22Rv1 (cell line): ENCODE measurements around the gene HEMK1.

ENCODE experiments used
- H3K27ac ChIP-seq: fragments of 450-650 bp; 2 replicates; pipeline ENCODE4 v1.5.1; 2017
- ZFX ChIP-seq: fragments of 450-650 bp; IDR thresholded peaks from 2 replicates; pipeline ENCODE4 v1.6.1; 2017; ENCODE audit warnings: antibody characterized with exemption, borderline replicate concordance
- TF ChIP-seq, protein P1 (sequence below): fragments of 450-650 bp; IDR thresholded peaks from 2 replicates; pipeline ENCODE4 v1.5.1; 2017; ENCODE audit warnings: mild to moderate bottlenecking

The HEMK1 gene

DNA sequence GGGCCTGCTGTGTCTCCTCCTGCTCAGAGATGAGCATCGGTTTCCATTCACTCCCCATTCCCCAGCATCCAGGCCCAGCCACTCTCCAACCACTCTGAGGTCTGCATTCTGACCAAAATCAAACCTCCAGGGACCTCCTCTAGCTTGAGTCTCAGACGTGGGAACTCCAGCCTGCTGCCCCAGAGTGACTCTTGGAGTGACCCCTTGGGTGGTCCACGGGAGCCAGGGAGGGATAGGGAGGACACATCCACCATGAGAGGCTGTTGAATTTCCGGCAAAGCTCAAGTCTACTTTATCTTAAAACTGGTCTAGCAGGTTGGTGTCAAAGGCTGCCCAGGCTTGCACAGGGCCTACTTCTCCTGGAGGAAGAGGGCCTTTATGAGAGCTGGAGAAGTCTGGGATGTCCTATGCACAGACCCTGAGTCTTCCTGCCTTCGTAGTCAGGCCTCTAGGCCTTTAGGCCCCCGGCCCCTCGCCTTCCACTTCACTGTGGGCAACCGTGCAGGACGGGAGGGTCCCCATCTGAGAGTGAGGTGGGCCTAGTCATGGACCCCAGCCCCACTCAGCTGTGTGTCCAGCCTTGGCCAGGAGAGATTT is 33.4 kb downstream of the HEMK1 start:
- TF ChIP-seq, protein P1, sequence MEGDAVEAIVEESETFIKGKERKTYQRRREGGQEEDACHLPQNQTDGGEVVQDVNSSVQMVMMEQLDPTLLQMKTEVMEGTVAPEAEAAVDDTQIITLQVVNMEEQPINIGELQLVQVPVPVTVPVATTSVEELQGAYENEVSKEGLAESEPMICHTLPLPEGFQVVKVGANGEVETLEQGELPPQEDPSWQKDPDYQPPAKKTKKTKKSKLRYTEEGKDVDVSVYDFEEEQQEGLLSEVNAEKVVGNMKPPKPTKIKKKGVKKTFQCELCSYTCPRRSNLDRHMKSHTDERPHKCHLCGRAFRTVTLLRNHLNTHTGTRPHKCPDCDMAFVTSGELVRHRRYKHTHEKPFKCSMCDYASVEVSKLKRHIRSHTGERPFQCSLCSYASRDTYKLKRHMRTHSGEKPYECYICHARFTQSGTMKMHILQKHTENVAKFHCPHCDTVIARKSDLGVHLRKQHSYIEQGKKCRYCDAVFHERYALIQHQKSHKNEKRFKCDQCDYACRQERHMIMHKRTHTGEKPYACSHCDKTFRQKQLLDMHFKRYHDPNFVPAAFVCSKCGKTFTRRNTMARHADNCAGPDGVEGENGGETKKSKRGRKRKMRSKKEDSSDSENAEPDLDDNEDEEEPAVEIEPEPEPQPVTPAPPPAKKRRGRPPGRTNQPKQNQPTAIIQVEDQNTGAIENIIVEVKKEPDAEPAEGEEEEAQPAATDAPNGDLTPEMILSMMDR = no peak
- no peak for TF ChIP-seq ZFX
- peak overlapping the region; percentile 99 for H3K27ac ChIP-seq

DNA sequence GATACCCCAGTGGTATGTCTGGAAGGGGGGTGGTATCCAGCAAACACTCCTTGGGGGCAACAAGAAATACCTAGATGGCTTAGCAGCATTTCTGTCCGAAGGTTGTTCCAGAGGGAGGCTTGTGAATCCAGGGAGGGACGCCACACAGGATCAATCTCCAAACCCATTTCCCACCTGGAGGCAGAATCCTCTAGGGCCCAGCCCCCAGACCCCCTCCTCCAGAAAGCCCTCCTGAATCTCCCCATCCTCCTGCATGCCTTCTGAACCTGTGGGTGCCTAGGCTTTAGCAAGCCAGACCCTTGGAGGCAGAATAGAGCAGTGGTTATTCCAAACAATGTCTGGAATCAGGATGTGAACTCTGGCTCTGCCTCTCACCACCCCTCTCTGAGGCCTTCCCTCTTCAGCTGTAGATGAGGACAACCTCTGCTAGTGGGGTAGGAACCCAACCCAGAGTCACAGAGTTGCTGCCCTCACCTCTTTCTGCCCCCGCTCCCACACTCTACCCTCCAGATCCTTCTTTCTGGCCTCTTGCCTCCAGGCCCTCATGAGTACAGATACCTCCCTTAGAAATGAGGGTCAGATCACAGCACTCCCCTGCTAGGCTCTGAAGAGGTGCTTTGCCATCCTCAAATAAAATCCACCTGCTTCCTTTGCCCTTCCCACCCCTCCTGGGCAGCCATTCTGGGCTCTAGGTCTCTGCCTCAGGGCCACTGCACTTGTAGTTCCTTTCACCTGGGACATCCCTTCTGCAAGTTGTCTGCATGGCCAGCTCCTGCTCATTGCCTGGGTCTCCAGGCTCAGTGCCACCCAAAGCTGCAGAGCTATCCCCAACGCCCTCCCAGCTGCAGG is 34.2 kb downstream of the HEMK1 start:
- TF ChIP-seq, protein P1 = no peak
- TF ChIP-seq ZFX = no peak
- peak overlapping the region; percentile 99 for H3K27ac ChIP-seq

DNA sequence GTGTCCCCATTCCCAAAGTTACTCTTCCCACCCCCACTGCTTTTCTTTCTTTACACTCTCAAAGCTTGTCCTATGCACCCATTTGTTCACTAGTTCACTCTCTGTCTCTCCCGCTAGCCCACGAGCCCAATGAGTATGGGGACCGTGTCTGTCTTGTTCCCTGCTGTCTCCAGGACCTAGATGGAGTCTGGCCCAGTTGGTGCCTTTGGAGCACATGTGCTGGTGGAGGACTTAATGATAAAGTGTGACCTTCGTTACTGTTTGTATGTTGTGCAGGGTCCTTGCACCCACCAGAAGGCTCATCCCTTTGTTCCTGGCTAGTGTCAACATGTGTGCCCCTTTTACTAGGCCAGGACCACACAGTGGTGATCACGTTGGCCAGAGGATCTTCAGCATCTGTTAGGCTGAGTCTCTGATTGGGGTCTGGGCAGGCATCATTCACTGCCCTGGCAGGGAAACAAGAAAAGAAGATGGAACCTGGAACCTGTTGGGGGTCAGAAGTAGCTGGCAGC is 34.8 kb downstream of the HEMK1 start:
- H3K27ac ChIP-seq = peak overlapping the region; percentile 99; the same call in 1 of the 2 replicates
- TF ChIP-seq, protein P1 = no peak
- no peak for TF ChIP-seq ZFX

DNA sequence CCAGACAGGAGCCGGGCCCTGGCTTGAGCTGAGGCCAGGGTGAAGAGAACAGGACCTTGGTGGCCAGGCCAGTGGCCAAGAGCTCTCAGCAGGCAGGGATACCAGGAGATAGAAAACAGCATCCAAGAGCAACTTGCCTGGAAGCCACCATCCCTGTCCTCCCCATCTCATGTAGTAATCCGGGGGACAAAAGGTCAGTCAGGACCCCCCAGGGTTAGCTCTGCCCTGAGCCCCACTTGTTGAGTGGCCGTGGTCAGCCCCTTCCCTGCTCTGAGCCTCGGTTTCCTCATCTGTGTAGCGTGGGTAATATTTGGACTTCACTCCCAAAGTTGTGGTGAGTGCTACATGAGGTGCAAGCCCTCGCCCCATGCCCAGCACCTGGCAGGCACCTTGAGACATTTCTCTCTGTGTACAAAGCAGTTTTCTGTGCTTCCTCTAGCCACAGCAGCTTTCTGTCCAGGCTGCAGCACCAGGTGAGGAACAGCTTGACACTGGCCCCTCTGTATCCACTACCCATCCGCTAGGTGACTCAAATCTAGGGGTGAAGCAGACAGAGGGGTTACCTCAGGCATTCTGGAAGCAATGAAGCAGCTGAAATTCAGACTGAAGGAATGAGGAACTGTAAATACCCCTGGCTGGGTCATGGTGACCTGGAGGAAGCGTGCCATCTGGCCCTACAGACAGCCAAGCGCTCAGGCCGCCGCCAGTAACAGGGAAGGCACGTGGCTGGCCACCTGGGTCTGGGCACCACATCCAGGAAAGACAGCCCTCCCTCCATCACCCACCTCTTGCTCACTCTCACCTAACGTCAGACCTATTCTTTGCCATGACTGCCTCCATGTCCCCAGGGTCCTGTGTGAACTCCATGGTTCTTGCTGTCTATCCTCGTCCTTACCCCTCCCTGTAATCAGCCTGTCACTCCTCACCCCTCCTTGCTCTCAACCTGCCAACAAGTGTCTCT is 35.6 kb downstream of the HEMK1 start:
- TF ChIP-seq ZFX = no peak
- TF ChIP-seq, protein P1 = no peak
- H3K27ac ChIP-seq = peak overlapping the region; percentile 56

DNA sequence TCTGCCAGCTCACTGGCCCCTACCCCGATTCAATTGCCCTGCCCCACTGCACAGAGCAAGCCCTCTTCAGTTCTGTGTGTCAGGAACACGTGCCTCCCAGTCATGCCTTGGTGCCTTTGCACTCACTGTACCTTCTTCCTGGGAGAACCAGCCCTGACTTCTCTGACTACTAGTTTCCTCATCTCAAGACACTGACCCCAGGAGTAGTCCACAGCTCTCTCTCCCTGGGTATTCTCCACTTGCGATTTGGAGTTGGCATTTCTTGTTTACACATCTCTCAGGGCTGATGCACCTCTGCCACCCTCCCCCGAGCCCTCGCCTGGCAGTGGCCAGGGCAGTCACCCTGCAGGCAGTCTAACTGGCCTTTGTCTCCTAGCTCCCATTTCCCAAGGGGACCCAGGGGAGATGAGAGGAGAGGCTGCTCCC is 36.6 kb downstream of the HEMK1 start:
- TF ChIP-seq, protein P1 = no peak
- TF ChIP-seq ZFX = no peak
- H3K27ac ChIP-seq = peak overlapping the region; percentile 56

DNA sequence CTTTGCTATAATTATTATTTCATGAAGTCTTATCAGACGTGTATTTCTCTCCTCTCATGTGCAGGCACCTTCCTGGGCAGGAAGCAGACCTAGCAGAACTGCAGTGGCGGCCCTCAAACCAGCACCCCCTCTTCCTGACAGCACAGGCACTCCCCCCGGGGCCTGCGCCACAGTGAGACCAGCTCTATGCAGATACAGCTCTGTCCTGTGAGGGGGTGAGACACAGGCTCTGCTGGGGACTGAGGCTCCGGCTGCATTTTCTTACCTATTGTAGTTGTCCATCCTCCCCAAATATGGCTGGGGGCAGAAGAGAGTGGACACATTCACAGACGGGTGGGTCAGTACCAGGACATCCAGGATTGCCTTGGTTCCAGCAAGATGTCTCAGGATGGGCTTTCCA is 37.3 kb downstream of the HEMK1 start:
- H3K27ac ChIP-seq = no peak overlapping the region
- no peak for TF ChIP-seq ZFX
- TF ChIP-seq, protein P1 = no peak
